Breast epithelium (tissue), 4 donors: ENCODE measurements around the gene SRRM5. TPM values are rescaled to one million over a fixed set of nuclear protein-coding genes. Genes with fewer than 3 reads are reported as not detected.

Source experiments
- DNase-seq, 2 donors: peaks; one replicate each; pipeline ENCODE4 v3.0.0-alpha.2; 2019; ENCODE audit warnings: low spot score in 2 of 2
- H3K27ac ChIP-seq, 2 donors: fragments of 200-600 bp; sonication (generic) in 1 of 2; one replicate each; pipeline ENCODE4 v1.5.1; 2016 to 2019; ENCODE audit warnings: mild to moderate bottlenecking in 1 of 2
- H3K27me3 ChIP-seq, 2 donors: fragments of 200-600 bp; sonication (generic) in 1 of 2; one replicate each; pipeline versions ENCODE4 v1.5.1 to v1.6.0; 2017 to 2019; ENCODE audit warnings: control low read depth in 1 of 2, mild to moderate bottlenecking in 1 of 2
- H3K36me3 ChIP-seq: fragments of 200-600 bp; one replicate; pipeline ENCODE4 v1.5.1; 2019
- H3K4me1 ChIP-seq, 2 donors: fragments of 200-600 bp; sonication (generic); one replicate each; pipeline ENCODE4 v1.5.1; 2016 to 2019; ENCODE audit warnings: control low read depth in 1 of 2
- H3K4me3 ChIP-seq, 3 donors: fragments of 200-600 bp; sonication (generic); 1 replicate in 2 of 3; 2 replicates in 1 of 3; pipeline ENCODE4 v1.5.1; 2016 to 2019; ENCODE audit warnings: mild to moderate bottlenecking in 3 of 3, moderate library complexity in 2 of 3
- H3K9me3 ChIP-seq, 2 donors: fragments of 200-600 bp; sonication (generic) in 1 of 2; one replicate each; pipeline ENCODE4 v1.5.1; 2016 to 2019; ENCODE audit warnings: control low read depth in 1 of 2
- POLR2A ChIP-seq: fragments of 450-650 bp; IDR thresholded peaks from one replicate; pipeline ENCODE4 v1.6.1; 2016; ENCODE audit warnings: antibody characterized with exemption, mild to moderate bottlenecking, moderate library complexity
- POLR2AphosphoS5 ChIP-seq, 3 donors: sonication (generic); formaldehyde crosslinking; IDR thresholded peaks; one replicate each; pipeline ENCODE4 v1.6.1; 2017; ENCODE audit warnings: antibody characterized with exemption in 3 of 3
- intact Hi-C: fragments of 100-400 bp; cut with DNase I; formaldehyde crosslinking; loops from one replicate; pipeline ENCODE4 v1.15.1; 2023; ENCODE audit warnings: low total_unique reads
- total RNA-seq, 3 donors: library from RNA; depleted of rRNA; stranded (reverse); fragments of >200 nt; gene quantifications; one replicate each; pipeline ENCODE4 v1.1.0, GENCODE V29; 2016
- TF ChIP-seq, protein P1 (sequence below), 3 donors: fragments of 450-650 bp; IDR thresholded peaks; one replicate each; pipeline ENCODE4 v1.5.1; 2016 to 2017; ENCODE audit warnings: antibody characterized with exemption in 3 of 3, mild to moderate bottlenecking in 3 of 3, moderate library complexity in 3 of 3

The SRRM5 gene
- total RNA-seq, 3 donors from 2014 or later, result 0.32 to 1.6 (median 0.33) TPM

DNA sequence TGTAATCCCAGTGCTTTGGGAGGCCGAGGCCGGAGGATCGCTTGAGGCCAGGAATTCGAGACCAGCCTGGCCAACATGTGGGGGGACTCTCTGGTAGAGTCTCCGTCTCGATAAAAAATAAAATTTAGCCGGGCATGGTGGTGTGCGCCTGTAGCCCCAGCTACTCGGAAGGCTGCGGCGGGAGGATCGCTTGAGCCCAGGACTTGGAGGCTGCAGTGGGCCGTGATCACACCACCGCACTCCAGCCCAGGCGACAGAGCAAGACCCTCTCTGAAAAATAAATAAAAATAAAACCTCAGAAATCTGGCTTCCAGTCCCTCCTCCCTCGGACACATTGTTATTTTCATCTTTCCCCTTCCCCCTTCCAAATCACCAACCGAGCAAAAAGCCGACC is 16.3 kb upstream of the SRRM5 start:
- DNase-seq, result peak in 1 of 2 donors; percentile 37
- peaks cover 6% of the 10 kb centered on the region for H3K36me3 ChIP-seq
- peaks cover 9 to 13% of the 10 kb centered on the region in 2 donors for H3K4me1 ChIP-seq
- no peak for TF ChIP-seq POLR2A
- TF ChIP-seq POLR2AphosphoS5 (IDR thresholded peaks at IDR 0.05), result peak in 1 of 3 donors; percentile 17
- TF ChIP-seq, protein P1, sequence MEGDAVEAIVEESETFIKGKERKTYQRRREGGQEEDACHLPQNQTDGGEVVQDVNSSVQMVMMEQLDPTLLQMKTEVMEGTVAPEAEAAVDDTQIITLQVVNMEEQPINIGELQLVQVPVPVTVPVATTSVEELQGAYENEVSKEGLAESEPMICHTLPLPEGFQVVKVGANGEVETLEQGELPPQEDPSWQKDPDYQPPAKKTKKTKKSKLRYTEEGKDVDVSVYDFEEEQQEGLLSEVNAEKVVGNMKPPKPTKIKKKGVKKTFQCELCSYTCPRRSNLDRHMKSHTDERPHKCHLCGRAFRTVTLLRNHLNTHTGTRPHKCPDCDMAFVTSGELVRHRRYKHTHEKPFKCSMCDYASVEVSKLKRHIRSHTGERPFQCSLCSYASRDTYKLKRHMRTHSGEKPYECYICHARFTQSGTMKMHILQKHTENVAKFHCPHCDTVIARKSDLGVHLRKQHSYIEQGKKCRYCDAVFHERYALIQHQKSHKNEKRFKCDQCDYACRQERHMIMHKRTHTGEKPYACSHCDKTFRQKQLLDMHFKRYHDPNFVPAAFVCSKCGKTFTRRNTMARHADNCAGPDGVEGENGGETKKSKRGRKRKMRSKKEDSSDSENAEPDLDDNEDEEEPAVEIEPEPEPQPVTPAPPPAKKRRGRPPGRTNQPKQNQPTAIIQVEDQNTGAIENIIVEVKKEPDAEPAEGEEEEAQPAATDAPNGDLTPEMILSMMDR (IDR thresholded peaks at IDR 0.05), result peak in 1 of 3 donors; percentile 9
- intact Hi-C loops, result loop anchor here (10.0 kb wide), 1 partner anchor 61 kb away; the partner anchor contains the start of gene ZNF575
- H3K27me3 ChIP-seq, result no peaks in the 10 kb centered on the region
- H3K9me3 ChIP-seq, result no peaks in the 10 kb centered on the region
- peak overlapping the region; percentile 98 for H3K27ac ChIP-seq
- H3K4me3 ChIP-seq, result peak overlapping the region; percentile 66 to 75 (median 71)

DNA sequence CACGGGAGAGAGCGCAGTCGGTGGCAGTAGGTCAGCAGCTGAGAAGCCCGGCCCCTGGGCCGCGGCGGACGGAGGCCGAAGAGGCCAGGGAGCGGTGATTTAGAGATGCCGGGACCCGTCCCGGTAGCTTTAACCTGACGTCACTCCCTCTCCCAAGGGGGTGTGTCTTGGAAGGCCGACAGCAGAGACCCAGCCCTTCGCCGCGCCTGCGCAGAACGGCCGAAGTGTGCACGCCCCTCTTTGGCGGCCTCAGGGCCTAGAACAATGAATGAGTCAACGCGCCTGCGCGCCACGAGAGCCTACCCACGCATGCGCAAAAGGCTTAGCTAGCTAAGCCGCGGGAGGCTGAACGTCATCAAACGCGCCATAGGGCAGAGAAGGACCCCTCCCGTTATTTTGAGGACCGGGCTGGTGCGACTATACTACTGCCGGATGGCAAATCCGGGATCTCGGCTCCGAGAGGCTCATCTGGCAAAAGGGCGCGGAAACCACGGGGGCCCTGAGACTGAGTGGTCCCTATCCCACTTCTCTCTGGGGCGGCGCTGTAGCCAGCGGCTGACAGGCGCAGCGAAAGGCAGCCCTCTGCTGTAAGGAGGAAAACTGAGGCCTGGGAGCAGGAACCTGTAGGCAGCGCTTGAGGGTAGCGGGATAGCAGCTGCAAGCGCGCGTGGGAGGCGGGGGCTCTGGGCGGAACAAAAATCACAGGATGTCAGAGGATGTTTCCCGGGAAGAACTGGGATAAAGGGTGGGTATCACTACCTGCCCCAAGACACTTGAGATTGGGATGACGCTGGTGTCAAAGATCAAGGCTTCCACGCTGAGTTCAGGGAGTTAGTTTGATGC is 15.7 kb upstream of the SRRM5 start, which contains the start of the genes IRGQ and ZNF576:
Gene IRGQ (minus strand): TSS at position 136 of the 843 bp plus-strand sequence. CDS start 796 bp downstream, outside the sequence.
Gene ZNF576 (plus strand): TSS at position 597 of the 843 bp plus-strand sequence. CDS start 514 bp downstream, outside the sequence.
- intact Hi-C loops, result loop anchor here (10.0 kb wide), 1 partner anchor 61 kb away; the partner anchor contains the start of gene ZNF575
- Histone ChIP-seq H3K9me3 (no peaks in the 10 kb centered on the region), H3K27me3 (no peaks in the 10 kb centered on the region), H3K36me3 (peaks cover 6% of the 10 kb centered on the region), H3K4me1 (peaks cover 9 to 13% of the 10 kb centered on the region in 2 donors), H3K4me3 (peak within 1 kb of the TSS; percentile 66 to 75 (median 71)), H3K27ac (peak within 1 kb of the TSS; percentile 98)
- DNase-seq, result peak; percentile 100
- peak; percentile 77 to 94 (median 85) for TF ChIP-seq POLR2AphosphoS5 (IDR thresholded peaks at IDR 0.05)
- TF ChIP-seq POLR2A, result peak; percentile 75
- TF ChIP-seq, protein P1 (IDR thresholded peaks at IDR 0.05), result peak in 2 of 3 donors; percentile 19 to 25

GRCh38 chr19:43596842-43597461 is 14.9 kb upstream of the SRRM5 start:
- peaks cover 9 to 13% of the 10 kb centered on the region in 2 donors for H3K4me1 ChIP-seq
- peak overlapping the region; percentile 98 for H3K27ac ChIP-seq
- DNase-seq, result no peak
- intact Hi-C loops, result loop anchor here (10.0 kb wide), 1 partner anchor 62 kb away; the partner anchor contains the start of gene ZNF575
- H3K27me3 ChIP-seq, result no peaks in the 10 kb centered on the region
- peaks cover 6% of the 10 kb centered on the region for H3K36me3 ChIP-seq
- H3K4me3 ChIP-seq, result peak overlapping the region; percentile 66 to 75 (median 71)
- no peak for TF ChIP-seq POLR2A
- TF ChIP-seq, protein P1 (IDR thresholded peaks at IDR 0.05), result no peak
- H3K9me3 ChIP-seq, result no peaks in the 10 kb centered on the region

- Histone ChIP-seq H3K9me3 (no peaks in the 10 kb centered on the region), H3K27ac (peak overlapping the region; percentile 21 to 98), H3K4me1 (peaks cover 9 to 13% of the 10 kb centered on the region in 2 donors), H3K27me3 (no peaks in the 10 kb centered on the region), H3K36me3 (peaks cover 6% of the 10 kb centered on the region), H3K4me3 (peak overlapping the region in 1 of 3 donors; percentile 75)
- TF ChIP-seq POLR2A (no peak), POLR2AphosphoS5 (IDR thresholded peaks at IDR 0.05) (no peak)
- TF ChIP-seq, protein P1 (IDR thresholded peaks at IDR 0.05), result no peak
- no peak for DNase-seq
- intact Hi-C loops, result loop anchor here (10.0 kb wide), 1 partner anchor 63 kb away; the partner anchor contains the start of gene ZNF575
These were observed 14.0 kb upstream of the SRRM5 start for GRCh38 chr19:43597876-43598275.
